HG03460 (cell line): ENCODE data around the gene RSBN1L.
"Not testable (repeated sequence)": the region's sequence is repeated elsewhere in the genome, so short reads cannot be mapped to it uniquely, and the experiment has no call there.

ENCODE experiments used
- ATAC-seq: cut with Tn5 transposase; IDR thresholded peaks from one replicate; pipeline ENCODE4 v1.9.1; 2021; ENCODE audit not compliant: unreplicated experiment

Gene RSBN1L

GRCh38 chr7:77696057-77696642 is at the start of gene RSBN1L:
Gene RSBN1L (plus strand): TSS chr7:77696459. CDS start chr7:77696470, 11 bp downstream.
- peak; percentile 92 for ATAC-seq

- ATAC-seq, result no peak
Measured at GRCh38 chr7:77648742-77649338, 47.4 kb upstream of the RSBN1L start.

- no peak for ATAC-seq
Measured at GRCh38 chr7:77649716-77650349, 46.4 kb upstream of the RSBN1L start.

GRCh38 chr7:77651575-77652162 is 44.6 kb upstream of the RSBN1L start:
- no peak for ATAC-seq

- ATAC-seq, result not testable (repeated sequence)
Measured at GRCh38 chr7:77652826-77653225, 43.4 kb upstream of the RSBN1L start.

GRCh38 chr7:77653572-77653971 is 42.7 kb upstream of the RSBN1L start:
- no peak for ATAC-seq

GRCh38 chr7:77655356-77655755 is 40.9 kb upstream of the RSBN1L start:
- no peak for ATAC-seq

- no peak for ATAC-seq
Measured at GRCh38 chr7:77655836-77656455, 40.3 kb upstream of the RSBN1L start.

- no peak for ATAC-seq
Measured at GRCh38 chr7:77657427-77658224, 38.6 kb upstream of the RSBN1L start.

- ATAC-seq, result no peak
Measured at GRCh38 chr7:77658928-77659327, 37.3 kb upstream of the RSBN1L start.

- ATAC-seq, result no peak
Measured at GRCh38 chr7:77661816-77662215, 34.4 kb upstream of the RSBN1L start.

GRCh38 chr7:77662869-77663268 is 33.4 kb upstream of the RSBN1L start:
- ATAC-seq, result no peak

- ATAC-seq, result no peak
Measured at GRCh38 chr7:77664715-77665114, 31.5 kb upstream of the RSBN1L start.

- ATAC-seq, result no peak
Measured at GRCh38 chr7:77665161-77665560, 31.1 kb upstream of the RSBN1L start.

- no peak for ATAC-seq
Measured at GRCh38 chr7:77667459-77668086, 28.7 kb upstream of the RSBN1L start.

GRCh38 chr7:77674878-77675277 is 21.4 kb upstream of the RSBN1L start:
- no peak for ATAC-seq

GRCh38 chr7:77679608-77680007 is 16.7 kb upstream of the RSBN1L start:
- no peak for ATAC-seq

GRCh38 chr7:77680266-77680665 is 16.0 kb upstream of the RSBN1L start:
- no peak for ATAC-seq

GRCh38 chr7:77684030-77684429 is 12.2 kb upstream of the RSBN1L start:
- ATAC-seq, result no peak

- no peak for ATAC-seq
Measured at GRCh38 chr7:77685233-77685632, 11.0 kb upstream of the RSBN1L start.
